Right lobe of liver (tissue), 6 donors: Measurements from ENCODE around the gene PROP1. TPM values are rescaled to one million over a fixed set of nuclear protein-coding genes. Genes with fewer than 3 reads are reported as not detected.

ENCODE experiments used
- ATAC-seq, 4 donors: fragments of 200-7000 bp; cut with Tn5 transposase; one replicate each; pipeline ENCODE4 v1.9.1; 2020; ENCODE audit warnings: mild to moderate bottlenecking in 4 of 4, moderate library complexity in 4 of 4
- DNase-seq, 3 donors: peaks; one replicate each; pipeline ENCODE4 v3.0.0-alpha.2; 2020
- H3K27ac ChIP-seq, 3 donors: fragments of 200-600 bp; one replicate each; pipeline ENCODE4 v1.8.0; 2022
- H3K27me3 ChIP-seq, 2 donors: fragments of 200-600 bp; one replicate each; pipeline ENCODE4 v1.8.0; 2022
- H3K36me3 ChIP-seq, 4 donors: fragments of 200-600 bp; sonication (generic) in 1 of 4; one replicate each; pipeline versions ENCODE4 v1.5.1 to v1.8.0; 2017 to 2022; ENCODE audit warnings: control low read depth in 1 of 4
- H3K4me1 ChIP-seq, 4 donors: fragments of 200-600 bp; sonication (generic) in 1 of 4; one replicate each; pipeline versions ENCODE4 v1.5.1 to v1.8.0; 2017 to 2022; ENCODE audit warnings: control low read depth in 1 of 4
- H3K4me3 ChIP-seq, 3 donors: fragments of 200-600 bp; one replicate each; pipeline ENCODE4 v1.8.0; 2022
- H3K9me3 ChIP-seq, 4 donors: fragments of 200-600 bp; sonication (generic) in 1 of 4; one replicate each; pipeline versions ENCODE4 v1.5.1 to v1.8.0; 2017 to 2022; ENCODE audit warnings: control low read depth in 1 of 4
- POLR2A ChIP-seq: fragments of 450-650 bp; IDR thresholded peaks from one replicate; pipeline ENCODE4 v1.6.1; 2017; ENCODE audit warnings: antibody characterized with exemption, mild to moderate bottlenecking
- WGBS: methylation state at CpG from one replicate; pipeline ENCODE4 v1.1.6; 2018; ENCODE audit warnings: low coverage, low lambda C conversion rate; ENCODE audit not compliant: insufficient coverage; ENCODE audit errors: missing lambda C conversion rate; 5-methylcytosine and 5-hydroxymethylcytosine counted together
- intact Hi-C, 2 donors: fragments of 100-400 bp; cut with DNase I; formaldehyde crosslinking; loops; one replicate each; pipeline versions ENCODE4 v1.11.2 to v1.14.1; 2022
- total RNA-seq, 6 experiments: library from RNA; depleted of rRNA in 2 of 6; stranded (reverse); fragments of >200 nt in 2 of 6; fragmentation: NEBNext Ultra II Directional in 3 of 6; extraction: Animal tissue kit (Norgen Biotek cat#: 25700) in 3 of 6; gene quantifications; one replicate each; pipeline versions ENCODE4 v1.1.0 to v1.2.4, GENCODE V29; 2016 to 2023
- TF ChIP-seq, protein P1 (sequence below), 4 donors: fragments of 200-600 bp in 3 of 4; fragments of 450-650 bp in 1 of 4; IDR thresholded peaks; one replicate each; pipeline versions ENCODE4 v1.5.1 to v1.8.0; 2016 to 2022; ENCODE audit warnings: antibody characterized with exemption in 4 of 4, mild to moderate bottlenecking in 2 of 4
- donor health status: DM: no; HTN: yes; CAD: no.
- donor health status: DM: no; HTN: no; CAD: no.
- donor health status: DM: no; HTN: no; CAD: no.
- donor health status: DM: no; HTN: yes; CAD: no.
- donor health status: DM: no; HTN: yes; CAD: no.

Gene PROP1
- total RNA-seq, 6 experiments from 2014 or later, result not detected

DNA sequence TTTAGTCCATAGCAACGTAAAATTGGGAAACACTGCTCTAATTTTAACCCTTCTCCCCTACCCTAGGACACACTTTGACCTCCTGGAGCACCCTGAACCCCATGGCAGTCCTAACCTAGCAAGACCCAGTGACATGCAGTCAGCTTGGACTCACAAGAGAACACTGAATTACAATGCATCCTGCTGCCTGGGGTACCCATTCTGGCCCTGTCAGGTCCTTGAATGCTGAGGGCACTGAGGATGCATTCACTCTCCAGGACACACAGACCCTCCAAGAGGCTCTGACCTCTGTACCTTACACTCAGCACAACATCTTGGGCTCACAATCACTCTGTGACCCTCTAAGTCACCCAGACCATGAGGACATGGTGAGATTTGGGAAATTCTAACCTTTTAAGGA, 1.8 kb upstream of the PROP1 start:
- H3K9me3 ChIP-seq, result no peaks in the 10 kb centered on the region
- intact Hi-C loops, result no loop called here
- ATAC-seq, result no peak
- no peak for DNase-seq
- no peak overlapping the region for H3K4me3 ChIP-seq
- H3K36me3 ChIP-seq, result no peaks in the 10 kb centered on the region
- WGBS, result 29% methylated on average over 1 of the region's 1 CpG
- H3K4me1 ChIP-seq, result no peaks in the 10 kb centered on the region
- no peak for TF ChIP-seq POLR2A
- TF ChIP-seq, protein P1, sequence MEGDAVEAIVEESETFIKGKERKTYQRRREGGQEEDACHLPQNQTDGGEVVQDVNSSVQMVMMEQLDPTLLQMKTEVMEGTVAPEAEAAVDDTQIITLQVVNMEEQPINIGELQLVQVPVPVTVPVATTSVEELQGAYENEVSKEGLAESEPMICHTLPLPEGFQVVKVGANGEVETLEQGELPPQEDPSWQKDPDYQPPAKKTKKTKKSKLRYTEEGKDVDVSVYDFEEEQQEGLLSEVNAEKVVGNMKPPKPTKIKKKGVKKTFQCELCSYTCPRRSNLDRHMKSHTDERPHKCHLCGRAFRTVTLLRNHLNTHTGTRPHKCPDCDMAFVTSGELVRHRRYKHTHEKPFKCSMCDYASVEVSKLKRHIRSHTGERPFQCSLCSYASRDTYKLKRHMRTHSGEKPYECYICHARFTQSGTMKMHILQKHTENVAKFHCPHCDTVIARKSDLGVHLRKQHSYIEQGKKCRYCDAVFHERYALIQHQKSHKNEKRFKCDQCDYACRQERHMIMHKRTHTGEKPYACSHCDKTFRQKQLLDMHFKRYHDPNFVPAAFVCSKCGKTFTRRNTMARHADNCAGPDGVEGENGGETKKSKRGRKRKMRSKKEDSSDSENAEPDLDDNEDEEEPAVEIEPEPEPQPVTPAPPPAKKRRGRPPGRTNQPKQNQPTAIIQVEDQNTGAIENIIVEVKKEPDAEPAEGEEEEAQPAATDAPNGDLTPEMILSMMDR (IDR thresholded peaks at IDR 0.05), result no peak
- no peaks in the 10 kb centered on the region for H3K27me3 ChIP-seq
- no peak overlapping the region for H3K27ac ChIP-seq

DNA sequence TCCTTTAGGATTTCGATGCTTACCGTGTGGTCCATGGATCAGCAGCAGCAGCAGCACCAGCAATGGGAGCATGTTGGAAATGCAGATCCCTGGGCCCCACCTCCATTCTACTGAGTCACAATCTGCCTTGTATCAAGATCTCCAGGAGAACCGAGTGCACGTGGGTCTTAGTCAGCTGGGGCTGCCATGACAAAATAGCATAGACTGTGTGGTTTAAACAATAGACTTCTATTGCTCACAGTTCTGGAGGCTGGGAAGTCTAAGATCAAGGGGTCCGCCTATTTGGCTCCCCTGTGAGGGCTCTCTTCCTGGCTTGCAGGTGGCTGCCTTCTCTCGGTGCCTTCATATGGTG, 1.3 kb upstream of the PROP1 start:
- Histone ChIP-seq H3K27ac (no peak overlapping the region), H3K4me3 (no peak overlapping the region), H3K4me1 (no peaks in the 10 kb centered on the region), H3K9me3 (no peaks in the 10 kb centered on the region), H3K27me3 (no peaks in the 10 kb centered on the region), H3K36me3 (no peaks in the 10 kb centered on the region)
- ATAC-seq (no peak), DNase-seq (no peak)
- TF ChIP-seq POLR2A, result no peak
- TF ChIP-seq, protein P1 (IDR thresholded peaks at IDR 0.05), result no peak
- intact Hi-C loops, result no loop called here
- WGBS, result 56% methylated on average over 6 of the region's 6 CpGs

DNA sequence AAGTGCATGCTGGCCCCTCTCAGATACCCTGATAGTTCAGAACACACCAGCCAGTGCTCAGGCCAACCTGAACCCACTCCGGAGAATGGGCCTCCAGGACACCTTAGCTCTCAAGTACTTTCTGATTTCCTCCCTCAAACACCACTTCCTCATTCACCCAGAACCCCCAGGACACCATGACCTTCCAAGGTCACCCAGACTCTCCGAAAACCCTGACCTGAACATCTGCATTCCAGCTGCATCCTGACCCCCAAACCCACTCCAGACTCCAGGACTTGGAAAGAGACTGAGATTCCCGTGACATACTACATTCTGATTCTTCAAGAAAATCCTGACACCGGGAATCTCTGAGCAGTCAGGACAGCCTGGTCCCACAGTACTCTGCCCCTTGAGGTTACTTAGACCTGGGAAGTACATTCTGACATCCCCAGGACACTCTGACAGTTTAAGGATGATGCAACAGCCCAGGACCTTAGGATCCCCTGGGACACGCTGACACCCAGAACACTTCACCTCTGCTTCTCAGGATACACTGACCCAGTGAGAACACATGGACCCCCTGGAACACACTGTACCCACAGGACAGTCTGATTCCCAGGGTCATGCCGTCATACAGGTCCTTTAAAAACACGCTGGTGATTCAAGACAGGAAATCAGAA, 747 bp upstream of the PROP1 start:
- Histone ChIP-seq H3K27ac (no peak overlapping the region), H3K27me3 (no peaks in the 10 kb centered on the region), H3K4me3 (no peak overlapping the region), H3K9me3 (no peaks in the 10 kb centered on the region), H3K4me1 (no peaks in the 10 kb centered on the region), H3K36me3 (no peaks in the 10 kb centered on the region)
- TF ChIP-seq, protein P1 (IDR thresholded peaks at IDR 0.05), result no peak
- no peak for TF ChIP-seq POLR2A
- intact Hi-C loops, result no loop called here
- ATAC-seq (no peak), DNase-seq (no peak)
- 56% methylated on average over 4 of the region's 7 CpGs for WGBS

DNA sequence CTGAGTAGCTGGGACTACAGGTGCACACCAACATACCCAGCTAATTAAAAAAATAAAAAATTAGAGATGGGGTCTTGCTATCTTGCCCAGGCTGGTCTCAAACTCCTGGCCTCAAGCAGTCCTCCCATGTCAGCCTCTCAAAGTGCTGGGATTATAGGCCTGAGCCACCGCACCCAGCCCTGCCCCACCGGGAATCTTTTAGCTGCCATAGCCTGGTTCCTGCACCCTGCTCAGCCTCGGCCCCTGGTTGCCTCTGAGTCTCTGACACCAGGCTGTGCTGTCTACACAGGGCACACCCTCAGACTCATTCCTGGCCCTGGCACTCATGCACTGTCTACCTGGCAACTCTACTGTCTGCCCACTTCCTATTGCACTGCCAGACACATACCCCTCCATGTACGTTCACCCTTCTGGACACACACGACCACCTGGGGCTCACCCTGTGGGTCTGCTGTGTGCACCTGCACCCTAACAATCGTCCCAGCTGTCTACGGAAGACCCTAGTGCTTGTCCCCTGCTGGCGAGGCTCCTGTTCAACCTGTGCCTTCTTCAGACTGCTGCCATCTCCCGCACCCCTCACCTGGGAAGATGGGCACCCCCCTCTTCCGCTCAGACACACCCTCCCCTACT, 1.4 kb downstream of the PROP1 start:
- no peak overlapping the region for H3K27ac ChIP-seq
- no peak for DNase-seq
- no peaks in the 10 kb centered on the region for H3K36me3 ChIP-seq
- no peak for ATAC-seq
- intact Hi-C loops, result no loop called here
- no peaks in the 10 kb centered on the region for H3K4me1 ChIP-seq
- H3K27me3 ChIP-seq, result no peaks in the 10 kb centered on the region
- no peaks in the 10 kb centered on the region for H3K9me3 ChIP-seq
- WGBS, result 61% methylated on average over 6 of the region's 10 CpGs
- H3K4me3 ChIP-seq, result no peak overlapping the region
- TF ChIP-seq, protein P1 (IDR thresholded peaks at IDR 0.05), result no peak
- no peak for TF ChIP-seq POLR2A
